HEK293 (cell line): Measurements from ENCODE around the gene SOCS7.
A peak's percentile ranks its signal among the peaks of the same experiment; 100 is the strongest.

ENCODE experiments used
- CTCF ChIA-PET: fragments of 350-600 bp; formaldehyde crosslinking; extraction: SDS; loops from one replicate; lab custom pipeline; 2021; ENCODE audit warnings: antibody characterized with exemption; lab: Yijun Ruan, JAX
- POLR2A ChIA-PET: fragments of 300-600 bp; formaldehyde crosslinking; extraction: SDS; loops from one replicate; lab custom pipeline; 2020; ENCODE audit warnings: antibody characterized with exemption, inconsistent platforms; lab: Yijun Ruan, JAX
- H3K27ac ChIP-seq: fragments of 200-500 bp; sonication (Bioruptor generic); 2 replicates; pipeline ENCODE4 v1.5.1; 2014; ENCODE audit warnings: low read depth, low read length, control low read depth, inconsistent platforms; ENCODE audit errors: extremely low read depth
- H3K36me3 ChIP-seq, 2 experiments: fragments of 200-500 bp in 1 of 2; sonication (Bioruptor generic) in 1 of 2; 1 replicate in 1 of 2; 2 replicates in 1 of 2; pipeline ENCODE4 v1.5.1; 2014 to 2017; ENCODE audit warnings: inconsistent platforms in 2 of 2, low read length in 2 of 2; ENCODE audit not compliant: control insufficient read depth in 2 of 2, insufficient read depth in 1 of 2
- H3K4me1 ChIP-seq: fragments of 200-500 bp; sonication (Bioruptor generic); 2 replicates; pipeline ENCODE4 v1.5.1; 2014; ENCODE audit warnings: mild to moderate bottlenecking, low read length, inconsistent platforms; ENCODE audit not compliant: control insufficient read depth, insufficient read depth
- H3K4me3 ChIP-seq: 2 replicates; pipeline ENCODE4 v1.5.1; 2011; ENCODE audit warnings: low read depth, mild to moderate bottlenecking, control low read depth, low read length, moderate library complexity
- H3K9me3 ChIP-seq: fragments of 200-500 bp; sonication (Bioruptor generic); 2 replicates; pipeline ENCODE4 v1.5.1; 2014; ENCODE audit warnings: low read depth, low read length, inconsistent platforms; ENCODE audit not compliant: control insufficient read depth, insufficient read depth
- BCL6B ChIP-seq: fragments of 450-650 bp; formaldehyde crosslinking; IDR thresholded peaks from 2 replicates; pipeline ENCODE4 v1.5.1; 2017; ENCODE audit warnings: missing biosample characterization, missing genetic modification characterization
- PRDM1 ChIP-seq: fragments of 450-650 bp; formaldehyde crosslinking; IDR thresholded peaks from 2 replicates; pipeline ENCODE4; 2016; ENCODE audit warnings: missing biosample characterization, missing genetic modification characterization
- SP7 ChIP-seq: fragments of 450-650 bp; formaldehyde crosslinking; IDR thresholded peaks from 2 replicates; pipeline ENCODE4 v1.5.1; 2016; ENCODE audit warnings: missing biosample characterization, missing genetic modification characterization
- ZFHX2 ChIP-seq: fragments of 450-650 bp; formaldehyde crosslinking; conservative IDR thresholded peaks from 2 replicates; pipeline ENCODE4 v1.5.1; 2016; ENCODE audit warnings: missing biosample characterization, missing genetic modification characterization
- ZNF133 ChIP-seq: fragments of 450-650 bp; formaldehyde crosslinking; IDR thresholded peaks from 2 replicates; pipeline ENCODE4 v1.5.1; 2016; ENCODE audit warnings: missing biosample characterization, missing genetic modification characterization
- ZNF223 ChIP-seq: fragments of 450-650 bp; formaldehyde crosslinking; IDR thresholded peaks from 2 replicates; pipeline ENCODE4 v1.5.1; 2016; ENCODE audit warnings: missing biosample characterization, missing genetic modification characterization
- ZNF302 ChIP-seq: fragments of 450-650 bp; formaldehyde crosslinking; IDR thresholded peaks from 2 replicates; pipeline ENCODE4 v1.5.1; 2016; ENCODE audit warnings: missing biosample characterization, missing genetic modification characterization, low read depth
- ZNF518A ChIP-seq: fragments of 450-650 bp; formaldehyde crosslinking; conservative IDR thresholded peaks from 2 replicates; pipeline ENCODE4 v1.5.1; 2016; ENCODE audit warnings: low read depth, missing biosample characterization, missing genetic modification characterization
- ZNF530 ChIP-seq: fragments of 450-650 bp; formaldehyde crosslinking; IDR thresholded peaks from 2 replicates; pipeline ENCODE4 v1.5.1; 2016; ENCODE audit warnings: low read depth, missing biosample characterization, missing genetic modification characterization
- TF ChIP-seq, protein P1 (sequence below): fragments of 450-650 bp; IDR thresholded peaks from 2 replicates; pipeline ENCODE4 v1.5.1; 2018; ENCODE audit warnings: missing biosample characterization, missing genetic modification characterization
- TF ChIP-seq, protein P2 (sequence below): fragments of 450-650 bp; formaldehyde crosslinking; IDR thresholded peaks from 2 replicates; pipeline ENCODE4 v1.5.1; 2017; ENCODE audit warnings: missing biosample characterization, missing genetic modification characterization

The SOCS7 gene

DNA sequence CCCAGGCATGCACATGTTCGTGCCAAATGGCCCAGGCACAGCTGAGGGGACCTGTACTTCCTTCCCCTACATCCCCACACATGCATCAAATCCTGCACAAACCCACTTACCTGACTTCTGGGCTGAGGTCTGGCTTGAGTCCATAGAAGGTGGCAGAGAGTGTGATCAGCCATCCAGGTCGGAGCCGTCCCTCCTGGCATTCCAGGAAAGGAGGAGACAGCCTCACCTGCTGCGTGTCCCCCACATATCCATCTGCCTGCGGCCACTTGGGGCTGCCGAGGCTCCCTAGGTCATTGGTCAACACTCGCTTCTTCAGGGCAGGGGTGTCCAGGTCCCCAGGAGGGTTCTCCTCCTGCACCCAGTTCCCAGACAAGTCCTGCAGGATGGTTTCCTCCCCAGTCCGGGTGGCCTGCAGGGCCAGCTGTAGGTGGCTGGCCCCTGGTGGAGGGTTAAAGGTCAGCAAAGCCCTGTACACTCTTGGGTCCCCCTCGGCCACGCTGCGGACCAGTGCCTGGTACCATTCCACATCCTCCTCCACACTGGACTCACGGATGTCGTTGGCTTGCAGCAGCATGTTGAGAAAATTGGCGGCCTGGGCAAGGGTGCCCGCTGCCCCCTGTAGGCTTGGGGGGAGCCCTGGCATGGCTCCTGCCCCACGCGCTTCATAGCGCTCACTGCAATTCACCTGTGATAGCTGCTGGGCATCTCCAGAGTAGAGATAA, 8.6 kb upstream of the SOCS7 start (continued):
- TF ChIP-seq, protein P1, sequence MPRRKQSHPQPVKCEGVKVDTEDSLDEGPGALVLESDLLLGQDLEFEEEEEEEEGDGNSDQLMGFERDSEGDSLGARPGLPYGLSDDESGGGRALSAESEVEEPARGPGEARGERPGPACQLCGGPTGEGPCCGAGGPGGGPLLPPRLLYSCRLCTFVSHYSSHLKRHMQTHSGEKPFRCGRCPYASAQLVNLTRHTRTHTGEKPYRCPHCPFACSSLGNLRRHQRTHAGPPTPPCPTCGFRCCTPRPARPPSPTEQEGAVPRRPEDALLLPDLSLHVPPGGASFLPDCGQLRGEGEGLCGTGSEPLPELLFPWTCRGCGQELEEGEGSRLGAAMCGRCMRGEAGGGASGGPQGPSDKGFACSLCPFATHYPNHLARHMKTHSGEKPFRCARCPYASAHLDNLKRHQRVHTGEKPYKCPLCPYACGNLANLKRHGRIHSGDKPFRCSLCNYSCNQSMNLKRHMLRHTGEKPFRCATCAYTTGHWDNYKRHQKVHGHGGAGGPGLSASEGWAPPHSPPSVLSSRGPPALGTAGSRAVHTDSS, result no peak
- TF ChIP-seq ZNF530 (tag by site-specific recombination), result no peak
- TF ChIP-seq, protein P2, sequence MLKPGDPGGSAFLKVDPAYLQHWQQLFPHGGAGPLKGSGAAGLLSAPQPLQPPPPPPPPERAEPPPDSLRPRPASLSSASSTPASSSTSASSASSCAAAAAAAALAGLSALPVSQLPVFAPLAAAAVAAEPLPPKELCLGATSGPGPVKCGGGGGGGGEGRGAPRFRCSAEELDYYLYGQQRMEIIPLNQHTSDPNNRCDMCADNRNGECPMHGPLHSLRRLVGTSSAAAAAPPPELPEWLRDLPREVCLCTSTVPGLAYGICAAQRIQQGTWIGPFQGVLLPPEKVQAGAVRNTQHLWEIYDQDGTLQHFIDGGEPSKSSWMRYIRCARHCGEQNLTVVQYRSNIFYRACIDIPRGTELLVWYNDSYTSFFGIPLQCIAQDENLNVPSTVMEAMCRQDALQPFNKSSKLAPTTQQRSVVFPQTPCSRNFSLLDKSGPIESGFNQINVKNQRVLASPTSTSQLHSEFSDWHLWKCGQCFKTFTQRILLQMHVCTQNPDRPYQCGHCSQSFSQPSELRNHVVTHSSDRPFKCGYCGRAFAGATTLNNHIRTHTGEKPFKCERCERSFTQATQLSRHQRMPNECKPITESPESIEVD (tag by site-specific recombination), result no peak
- no peak for TF ChIP-seq BCL6B (tag by site-specific recombination)
- TF ChIP-seq ZNF518A, result no peak
- TF ChIP-seq ZNF133 (tag by site-specific recombination), result no peak
- TF ChIP-seq SP7 (tag by site-specific recombination), result no peak
- no peak for TF ChIP-seq PRDM1 (tag by site-specific recombination)
- TF ChIP-seq ZNF302, result no peak

DNA sequence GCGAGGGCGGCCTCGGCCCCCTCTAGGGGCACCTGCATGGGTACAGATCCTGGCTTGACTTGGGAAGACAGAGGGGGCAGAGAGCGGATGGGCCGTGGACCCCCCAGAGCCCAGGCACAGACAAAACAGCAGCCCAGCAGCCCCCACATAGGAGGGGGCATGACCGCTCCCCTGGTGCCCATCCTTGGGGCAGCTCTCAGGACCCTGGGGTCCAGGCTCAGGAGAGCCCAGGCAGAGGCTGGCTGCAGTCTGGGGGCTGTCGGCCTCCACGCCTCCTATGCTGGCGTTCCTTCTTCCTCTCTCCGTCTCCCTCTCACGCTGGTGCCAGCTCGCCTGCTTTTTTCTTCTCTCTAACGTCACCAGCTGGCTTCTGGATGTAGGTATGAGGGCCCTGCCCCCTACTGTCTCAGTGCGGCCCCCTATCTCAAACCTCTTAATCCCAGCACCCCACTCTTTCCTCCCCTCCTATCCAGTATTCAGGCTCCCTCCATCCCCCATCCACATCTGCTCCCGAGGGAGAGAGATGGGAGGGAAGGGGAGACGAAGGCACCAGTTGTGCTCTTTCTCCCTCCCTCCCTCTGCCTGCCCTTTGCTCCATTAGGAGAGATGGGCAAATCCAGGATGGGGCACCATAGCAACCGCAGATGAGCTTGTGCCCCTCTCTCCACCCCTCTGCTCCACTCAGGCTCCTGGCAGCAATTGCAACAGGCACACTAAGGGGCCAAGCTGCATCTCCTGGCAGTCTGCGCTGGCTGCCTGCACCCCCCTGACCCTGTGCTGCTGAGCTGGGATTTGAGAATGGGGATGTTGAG, 7.8 kb upstream of the SOCS7 start, which contains the start of gene GPR179:
TSS of gene GPR179 (minus strand) at position 349 of the 812 bp plus-strand sequence. CDS start at position 182, 167 bp downstream.
- POLR2A ChIA-PET, result interaction anchor here (1.2 kb wide), 1 partner anchor 71 kb away, joined by 5 read pairs; no protein-coding TSS in a partner anchor
- TF ChIP-seq ZNF223 (peak; percentile 53; the same call in 1 of the 2 replicates), ZFHX2 (tag by site-specific recombination) (no peak)
- no peak within 1 kb of the TSS for H3K27ac ChIP-seq
- CTCF ChIA-PET, result interaction anchor here (0.8 to 9.5 kb wide), 4 partner anchors 8 to 71 kb away, joined by 3 to 186 read pairs (median 4); no protein-coding TSS in a partner anchor
- no peak within 1 kb of the TSS for H3K4me3 ChIP-seq
- no peaks in the 10 kb centered on the region for H3K36me3 ChIP-seq
- H3K9me3 ChIP-seq, result no peaks in the 10 kb centered on the region
- peaks cover 9% of the 10 kb centered on the region for H3K4me1 ChIP-seq
